ENCODE measurements around the gene C22orf39.

The C22orf39 gene

GRCh38 chr22:19424186-19424500 is 23.4 kb downstream of the C22orf39 start:
- no peak for DNase-seq

- no peak for DNase-seq
These were observed 24.8 kb downstream of the C22orf39 start for GRCh38 chr22:19422440-19423301.

GRCh38 chr22:19420321-19420720 is 27.2 kb downstream of the C22orf39 start:
- DNase-seq = no peak

- DNase-seq = no peak
These were observed 27.9 kb downstream of the C22orf39 start for GRCh38 chr22:19419464-19420178.

- no peak for DNase-seq
These were observed 28.4 kb downstream of the C22orf39 start for GRCh38 chr22:19419086-19419463.

GRCh38 chr22:19412923-19413322 is 34.6 kb downstream of the C22orf39 start:
- DNase-seq = no peak

DNA sequence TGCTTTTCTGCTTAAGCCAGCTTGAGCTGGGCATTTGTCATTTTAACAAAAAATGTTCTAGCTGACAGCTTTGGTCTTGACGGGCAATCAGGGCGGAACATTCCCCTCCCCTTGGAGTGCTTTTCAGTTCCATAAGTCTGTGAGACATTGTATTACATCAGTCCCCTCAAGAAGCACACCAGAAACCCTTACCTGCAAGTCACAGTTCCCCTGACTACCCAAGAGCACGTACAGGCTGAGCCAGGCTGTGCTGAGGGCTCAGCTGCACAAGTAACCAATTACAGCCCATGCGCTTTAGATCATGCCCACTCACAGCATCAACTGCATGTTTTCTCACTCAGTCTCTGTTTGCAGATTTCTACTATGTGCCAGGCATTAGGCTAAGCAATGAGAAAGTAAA is 35.0 kb downstream of the C22orf39 start:
- no peak for DNase-seq

- no peak for DNase-seq
These were observed 35.8 kb downstream of the C22orf39 start for GRCh38 chr22:19411690-19412045.

GRCh38 chr22:19410941-19411689 is 36.4 kb downstream of the C22orf39 start:
- DNase-seq = no peak

DNA sequence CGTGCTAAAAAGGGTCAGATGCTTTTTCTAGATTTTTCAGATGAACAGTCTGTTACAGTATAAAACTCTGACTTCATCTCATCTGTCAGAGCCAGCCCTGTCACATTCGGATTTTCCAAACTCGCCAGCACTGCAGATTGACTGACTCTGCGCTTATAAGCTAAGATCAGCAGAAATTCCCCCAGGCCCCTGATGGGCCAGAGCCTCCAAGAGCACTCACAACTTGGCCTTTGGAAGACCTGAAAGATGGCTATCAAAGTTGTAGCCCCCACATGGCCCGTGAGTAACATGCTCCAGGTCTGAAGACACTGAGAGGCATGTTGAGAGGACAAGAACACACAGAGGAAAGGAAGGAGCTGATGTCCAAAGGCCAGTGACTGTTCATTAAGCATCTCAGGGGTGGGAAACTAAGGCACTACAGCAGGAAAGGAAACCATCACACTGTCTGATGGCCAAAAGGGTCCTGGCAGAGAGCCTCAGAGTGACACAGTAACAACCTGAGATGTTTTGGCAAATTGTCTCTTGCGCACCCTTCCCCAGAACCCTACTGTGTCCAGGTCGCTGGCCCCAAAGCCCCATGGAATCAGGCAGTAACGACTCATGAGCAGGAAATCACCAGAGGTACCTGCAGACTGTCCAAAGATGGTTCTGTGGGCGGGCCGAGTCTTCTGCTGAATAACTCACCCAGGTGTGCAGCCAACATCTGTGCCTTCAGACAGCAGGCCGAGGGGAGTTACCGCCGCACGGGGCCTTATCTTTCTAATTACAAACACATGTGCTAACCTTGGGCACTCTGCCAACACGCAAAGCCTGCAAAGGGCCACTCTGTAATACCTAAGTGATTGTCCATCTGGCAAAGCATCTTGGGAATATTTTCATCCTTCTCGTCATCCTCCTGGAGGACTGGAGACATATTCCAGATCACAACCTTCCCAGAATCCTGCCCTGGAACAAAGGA is 39.6 kb downstream of the C22orf39 start:
- no peak for DNase-seq

DNA sequence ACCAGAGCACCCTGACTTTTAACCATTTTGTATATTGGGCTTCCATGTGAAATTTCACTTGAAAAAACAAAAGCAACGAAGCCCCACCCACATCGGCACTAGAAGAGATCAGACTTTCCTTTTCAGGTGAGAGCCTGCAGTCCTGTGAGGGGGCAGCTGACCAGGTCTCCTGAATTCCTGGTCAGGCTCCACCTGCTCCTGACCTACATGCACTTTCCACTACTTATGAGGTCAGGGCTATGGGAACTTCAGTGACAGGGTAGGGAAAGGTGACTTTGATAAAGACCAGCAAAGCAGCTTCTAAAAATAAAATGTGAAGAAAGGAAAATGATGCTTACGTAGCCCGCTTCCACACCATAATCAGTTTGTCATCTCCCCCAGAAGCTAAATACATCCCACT is 40.7 kb downstream of the C22orf39 start:
- DNase-seq = no peak

DNA sequence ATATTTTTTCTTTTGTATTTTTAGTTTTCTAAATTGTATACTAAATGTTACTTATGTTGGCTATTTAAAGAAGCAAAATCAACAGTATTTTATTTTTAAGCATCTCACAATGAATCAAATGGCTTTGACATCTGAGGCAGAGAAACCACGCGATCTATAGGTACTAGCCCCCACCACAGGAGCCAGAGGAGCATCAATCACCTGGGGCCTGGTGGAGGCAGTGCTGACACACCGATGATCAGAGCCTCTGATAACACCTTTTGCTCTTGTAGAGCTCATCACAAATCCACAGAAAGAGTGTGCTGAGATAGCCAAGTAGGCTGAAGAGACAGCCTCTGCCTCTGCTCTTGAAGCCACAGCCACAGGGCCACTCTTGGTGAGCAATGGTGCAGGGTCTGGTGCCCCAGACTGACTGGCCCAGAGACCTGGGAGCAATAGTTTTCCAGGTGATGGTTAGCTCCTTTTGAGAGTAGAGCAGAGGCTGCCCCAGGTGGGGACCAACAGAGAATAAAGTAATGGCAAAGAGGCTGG is 41.2 kb downstream of the C22orf39 start:
- no peak for DNase-seq

DNA sequence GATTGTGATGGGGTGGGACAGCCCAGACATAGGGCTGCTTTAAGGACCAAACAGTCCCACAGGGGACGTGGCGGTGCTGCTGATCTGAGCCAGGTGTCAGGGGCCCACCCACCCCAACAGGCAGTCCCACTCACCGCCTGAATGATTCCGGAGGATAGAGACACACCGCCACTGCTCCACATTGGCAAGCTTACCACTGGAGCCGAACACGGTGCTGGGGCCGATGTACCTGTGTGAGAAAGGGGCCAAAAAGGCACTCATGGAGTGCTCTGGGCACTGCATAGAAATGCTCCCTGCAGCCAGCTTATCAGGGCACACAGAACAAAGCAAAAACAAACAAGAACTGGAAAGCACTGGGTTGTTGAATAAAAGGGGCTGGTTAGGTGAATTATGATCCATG is 41.9 kb downstream of the C22orf39 start:
- DNase-seq = no peak

DNA sequence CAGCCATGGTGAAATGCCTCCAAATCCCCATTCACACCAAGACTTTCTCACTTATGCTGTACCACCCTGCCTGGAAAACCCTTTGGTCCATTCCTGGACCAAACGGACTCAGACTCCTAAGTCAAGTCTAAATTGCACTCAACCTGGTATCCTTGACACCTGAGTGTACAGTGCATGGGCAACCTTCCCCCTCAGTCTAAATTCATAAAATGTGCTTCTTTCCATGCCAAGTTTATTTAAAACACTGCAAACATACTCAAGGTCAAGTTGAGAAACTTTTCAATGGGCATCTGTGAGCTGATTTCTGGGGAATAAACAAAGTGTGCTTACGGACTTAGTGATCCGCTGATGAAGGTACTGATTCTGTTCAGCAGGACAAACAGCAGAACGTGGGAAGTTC is 42.4 kb downstream of the C22orf39 start:
- DNase-seq = no peak

DNA sequence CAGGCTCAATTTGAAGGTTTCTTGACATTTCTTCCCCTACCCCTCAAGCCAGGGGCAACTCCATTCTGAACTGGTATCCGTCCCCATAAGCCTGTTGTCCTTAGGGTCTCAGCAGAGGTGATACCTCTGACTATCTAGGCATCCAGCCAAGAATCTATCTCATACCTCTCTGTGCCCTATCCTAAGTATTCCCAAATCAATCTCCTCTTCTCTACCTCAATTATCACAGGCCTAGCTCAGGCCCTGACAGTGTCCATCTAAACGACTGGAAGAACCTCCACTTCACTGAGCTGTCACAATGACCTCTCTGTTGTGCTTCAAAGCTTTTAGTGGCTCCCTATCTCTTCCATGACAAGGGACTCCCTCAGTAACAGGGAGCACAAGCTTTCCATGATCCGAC is 42.8 kb downstream of the C22orf39 start:
- DNase-seq = no peak

DNA sequence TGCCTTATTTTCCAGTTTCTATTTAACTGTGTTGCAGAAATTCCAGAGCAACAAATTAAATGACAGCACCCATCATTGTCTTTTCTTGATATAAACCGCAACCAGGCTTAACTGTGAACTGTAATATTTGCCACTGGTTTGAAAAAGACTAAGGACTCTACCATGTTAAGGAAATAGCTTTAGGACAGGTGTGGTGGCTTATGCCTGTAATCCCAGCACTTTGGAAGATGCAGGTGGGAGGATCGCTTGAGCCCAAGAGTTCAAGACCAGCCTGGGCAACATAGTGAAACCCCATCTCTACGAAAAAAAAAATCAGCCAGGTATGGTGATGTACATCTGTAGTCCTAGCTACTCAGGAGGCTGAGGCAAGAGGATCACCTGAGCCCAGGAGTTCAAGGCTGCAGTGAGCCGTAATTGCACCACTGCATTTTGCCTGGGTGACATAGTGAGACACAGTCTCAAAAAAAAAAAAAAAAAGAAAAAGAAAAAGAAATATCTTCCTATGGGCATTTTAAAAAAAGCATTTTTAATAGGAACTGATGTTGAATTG is 44.8 kb downstream of the C22orf39 start:
- DNase-seq = no peak

- DNase-seq = no peak
These were observed 46.0 kb downstream of the C22orf39 start for GRCh38 chr22:19401483-19401882.

DNA sequence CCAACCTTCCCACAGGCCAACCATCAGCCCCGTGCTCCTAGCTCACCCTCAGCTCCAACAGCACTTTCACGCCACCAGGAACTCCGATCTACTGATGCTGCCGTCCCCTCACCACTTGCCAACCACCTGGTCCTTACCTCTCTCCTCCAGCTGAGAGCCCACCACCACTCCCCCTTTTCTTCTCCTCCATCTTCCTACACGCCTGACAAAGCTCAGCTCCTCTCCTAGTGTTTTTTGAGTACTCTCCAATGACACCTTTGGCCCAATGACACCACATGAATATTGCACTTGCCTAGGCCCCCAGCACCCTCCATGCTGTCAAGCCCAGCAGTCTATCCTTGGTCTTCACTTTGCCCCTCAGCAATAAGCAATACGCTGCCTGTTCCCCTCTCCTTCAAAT is 46.6 kb downstream of the C22orf39 start:
- DNase-seq = no peak

DNA sequence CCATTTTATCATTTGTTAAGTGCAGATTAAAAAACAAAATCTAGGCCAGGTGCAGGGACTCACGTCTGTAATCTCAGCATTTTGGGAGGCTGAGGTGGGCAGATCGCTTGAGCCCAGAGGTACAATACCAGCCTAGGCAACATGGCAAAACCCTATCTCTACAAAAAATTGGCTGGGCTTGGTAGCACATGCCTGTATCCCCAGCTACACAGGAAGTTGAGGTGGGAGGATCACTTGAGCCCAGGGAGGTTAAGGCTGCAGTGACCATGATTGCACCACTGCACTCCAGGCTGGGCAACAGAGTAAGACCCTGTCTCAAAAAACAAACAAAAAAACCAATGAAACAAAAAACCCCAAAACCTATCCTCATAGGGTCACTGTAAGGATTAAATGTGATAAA is 48.9 kb downstream of the C22orf39 start:
- no peak for DNase-seq

- no peak for DNase-seq
These were observed 49.3 kb downstream of the C22orf39 start for GRCh38 chr22:19398206-19398605.

DNA sequence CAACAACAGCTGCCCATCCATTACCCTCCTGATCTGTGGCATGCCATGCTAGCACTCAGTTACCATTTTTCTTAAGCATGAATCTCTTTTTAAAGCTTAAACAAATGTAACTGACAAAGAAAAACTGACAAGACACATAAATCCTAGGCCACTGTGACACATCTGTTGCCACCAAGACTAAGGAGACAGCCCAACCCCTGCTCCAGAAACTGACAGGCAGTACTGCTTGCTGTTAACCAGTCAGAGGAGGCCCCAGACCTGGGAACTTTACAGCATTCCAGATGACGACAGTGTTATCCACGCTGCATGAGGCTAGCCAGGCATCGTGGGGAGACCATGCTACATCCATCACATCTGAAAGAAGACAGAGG is 49.8 kb downstream of the C22orf39 start:
- DNase-seq = no peak

Measured in SHP77 (cell line).